SU-DHL-6 (cell line): Measurements from ENCODE around the gene EZH1.
"Not testable (repeated sequence)": the region's sequence is repeated elsewhere in the genome, so short reads cannot be mapped to it uniquely, and the experiment has no call there.

Experiments
- H2AFZ ChIP-seq: fragments of 200-600 bp; sonication (generic); 2 replicates; pipeline ENCODE4 v1.6.1; 2014; ENCODE audit warnings: low read depth, mild to moderate bottlenecking, moderate library complexity, mixed read lengths, antibody characterized with exemption, low read length; ENCODE audit not compliant: severe bottlenecking
- H3F3A ChIP-seq: fragments of 200-600 bp; shearing (Covaris generic); 2 replicates; pipeline ENCODE4 v1.6.0; 2016; ENCODE audit warnings: antibody characterized with exemption, mild to moderate bottlenecking; ENCODE audit not compliant: insufficient read depth
- H3K27ac ChIP-seq: fragments of 200-600 bp; sonication (generic); 2 replicates; pipeline ENCODE4 v1.5.1; 2016; ENCODE audit warnings: low read depth, mild to moderate bottlenecking, low read length, moderate library complexity, mixed read lengths
- H3K27me3 ChIP-seq: fragments of 200-600 bp; sonication (generic), shearing (Covaris generic); 2 replicates; pipeline ENCODE4 v1.6.0; 2014; ENCODE audit warnings: mild to moderate bottlenecking, low read length
- H3K36me3 ChIP-seq: fragments of 200-600 bp; sonication (generic); 2 replicates; pipeline ENCODE4 v1.6.1; 2014; ENCODE audit warnings: mild to moderate bottlenecking, low read length, mixed read lengths
- H3K4me2 ChIP-seq: fragments of 300-600, 200-600 bp; shearing (Covaris generic), sonication (generic); 2 replicates; pipeline ENCODE4 v1.6.0; 2014; ENCODE audit warnings: low read length, low read depth, mild to moderate bottlenecking; ENCODE audit not compliant: poor library complexity, severe bottlenecking
- H3K4me3 ChIP-seq: fragments of 200-600 bp; sonication (generic); 2 replicates; pipeline ENCODE4 v1.5.1; 2014; ENCODE audit warnings: antibody characterized with exemption, low read length, mild to moderate bottlenecking, mixed read lengths; ENCODE audit not compliant: insufficient read depth, poor library complexity, severe bottlenecking
- H3K79me2 ChIP-seq: fragments of 200-600 bp; sonication (generic); 2 replicates; pipeline ENCODE4 v1.6.1; 2014; ENCODE audit warnings: mild to moderate bottlenecking, low read length, moderate library complexity; ENCODE audit not compliant: insufficient read depth
- H3K9ac ChIP-seq: fragments of 200-600 bp; sonication (generic); 2 replicates; pipeline ENCODE4 v1.7.0; 2014; ENCODE audit warnings: mild to moderate bottlenecking, low read length
- H3K9me2 ChIP-seq: fragments of 200-600 bp; sonication (generic); replicated peaks from 2 replicates; pipeline ENCODE4 v1.6.1; 2014; ENCODE audit warnings: low read length; ENCODE audit not compliant: insufficient read depth
- H3K9me3 ChIP-seq: fragments of 200-600 bp; sonication (generic); 2 replicates; pipeline ENCODE4 v1.6.1; 2014; ENCODE audit warnings: low read length, mixed read lengths; ENCODE audit not compliant: insufficient read depth
- H4K20me1 ChIP-seq: fragments of 200-600 bp; sonication (generic); 2 replicates; pipeline ENCODE4 v1.6.1; 2014; ENCODE audit warnings: low read depth, mild to moderate bottlenecking, antibody characterized with exemption, low read length, moderate library complexity, mixed read lengths
- EZH2phosphoT487 ChIP-seq: fragments of 200-600 bp; sonication (generic), shearing (Covaris generic); conservative IDR thresholded peaks from 2 replicates; pipeline ENCODE4 v1.6.1; 2018; ENCODE audit warnings: mild to moderate bottlenecking, antibody characterized with exemption, low read length, moderate library complexity, mixed read lengths
- TF ChIP-seq, protein P1 (sequence below): fragments of 200-600 bp; sonication (generic); IDR thresholded peaks from one replicate; pipeline ENCODE4 v1.5.1; 2017; ENCODE audit warnings: antibody characterized with exemption, mild to moderate bottlenecking, low read length, moderate library complexity; ENCODE audit not compliant: insufficient read depth, poor library complexity, severe bottlenecking

The EZH1 gene

GRCh38 chr17:42774066-42774745, 29.4 kb upstream of the EZH1 start:
- Histone ChIP-seq H3K9me2 (no peaks in the 10 kb centered on the region), H3F3A (0 out of 2 replicates have a peak, but pooled peaks cover 3% of the 10 kb centered on the region), H3K79me2 (0 out of 2 replicates have a peak, but pooled peaks cover 10% of the 10 kb centered on the region), H4K20me1 (no peaks in the 10 kb centered on the region), H3K9ac (peak overlapping the region; percentile 93), H3K27ac (no peak overlapping the region), H3K9me3 (no peaks in the 10 kb centered on the region), H2AFZ (peak overlapping the region; percentile 84), H3K4me3 (peak overlapping the region; percentile 91), H3K4me2 (peak overlapping the region; percentile 94), H3K36me3 (peaks cover 4% of the 10 kb centered on the region), H3K27me3 (no peaks in the 10 kb centered on the region)
- TF ChIP-seq, protein P1, sequence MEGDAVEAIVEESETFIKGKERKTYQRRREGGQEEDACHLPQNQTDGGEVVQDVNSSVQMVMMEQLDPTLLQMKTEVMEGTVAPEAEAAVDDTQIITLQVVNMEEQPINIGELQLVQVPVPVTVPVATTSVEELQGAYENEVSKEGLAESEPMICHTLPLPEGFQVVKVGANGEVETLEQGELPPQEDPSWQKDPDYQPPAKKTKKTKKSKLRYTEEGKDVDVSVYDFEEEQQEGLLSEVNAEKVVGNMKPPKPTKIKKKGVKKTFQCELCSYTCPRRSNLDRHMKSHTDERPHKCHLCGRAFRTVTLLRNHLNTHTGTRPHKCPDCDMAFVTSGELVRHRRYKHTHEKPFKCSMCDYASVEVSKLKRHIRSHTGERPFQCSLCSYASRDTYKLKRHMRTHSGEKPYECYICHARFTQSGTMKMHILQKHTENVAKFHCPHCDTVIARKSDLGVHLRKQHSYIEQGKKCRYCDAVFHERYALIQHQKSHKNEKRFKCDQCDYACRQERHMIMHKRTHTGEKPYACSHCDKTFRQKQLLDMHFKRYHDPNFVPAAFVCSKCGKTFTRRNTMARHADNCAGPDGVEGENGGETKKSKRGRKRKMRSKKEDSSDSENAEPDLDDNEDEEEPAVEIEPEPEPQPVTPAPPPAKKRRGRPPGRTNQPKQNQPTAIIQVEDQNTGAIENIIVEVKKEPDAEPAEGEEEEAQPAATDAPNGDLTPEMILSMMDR = no peak
- TF ChIP-seq EZH2phosphoT487 = no peak

GRCh38 chr17:42773290-42774035, 28.6 kb upstream of the EZH1 start, which contains the start of gene VPS25:
Gene VPS25, plus strand, starts transcription at chr17:42773449. Its CDS starts 27 bp downstream, at chr17:42773476.
- Histone ChIP-seq H3K27me3 (no peaks in the 10 kb centered on the region), H2AFZ (peak within 1 kb of the TSS; percentile 84), H3K4me2 (peak within 1 kb of the TSS; percentile 94), H3K27ac (peak within 1 kb of the TSS; percentile 43), H3K79me2 (0 out of 2 replicates have a peak, but pooled peaks cover 10% of the 10 kb centered on the region), H4K20me1 (no peaks in the 10 kb centered on the region), H3K9ac (peak within 1 kb of the TSS; percentile 93), H3K36me3 (peaks cover 4% of the 10 kb centered on the region), H3K9me2 (no peaks in the 10 kb centered on the region), H3F3A (0 out of 2 replicates have a peak, but pooled peaks cover 3% of the 10 kb centered on the region), H3K9me3 (no peaks in the 10 kb centered on the region), H3K4me3 (peak within 1 kb of the TSS; percentile 91)
- TF ChIP-seq, protein P1 = no peak
- no peak for TF ChIP-seq EZH2phosphoT487

DNA sequence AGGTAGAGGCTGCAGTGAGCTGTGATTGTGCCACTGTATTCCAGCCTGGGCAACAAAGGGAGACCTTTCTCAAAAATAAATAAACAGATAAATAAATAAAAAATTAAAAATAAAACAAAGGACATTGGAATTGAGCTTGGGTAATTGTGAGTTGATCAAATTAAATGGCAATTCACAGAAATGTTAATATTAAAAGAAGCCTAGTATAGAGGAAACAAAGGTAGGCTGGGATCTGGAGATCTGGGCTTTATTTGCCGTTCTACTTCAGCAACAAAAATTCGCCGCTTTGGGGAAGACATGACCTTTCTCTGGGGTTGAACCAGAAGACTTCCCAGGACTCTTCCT, 28.1 kb upstream of the EZH1 start:
- H3K4me2 ChIP-seq = peak overlapping the region; percentile 94

GRCh38 chr17:42769964-42770363, 25.1 kb upstream of the EZH1 start:
- not testable (repeated sequence) for H3K27me3 ChIP-seq, H3K9me2 ChIP-seq, H2AFZ ChIP-seq, H4K20me1 ChIP-seq, H3K9ac ChIP-seq, H3K4me2 ChIP-seq, H3K79me2 ChIP-seq, H3F3A ChIP-seq, H3K36me3 ChIP-seq, H3K27ac ChIP-seq, H3K9me3 ChIP-seq, H3K4me3 ChIP-seq

More for the DNA sequence above, 28.1 kb upstream of the EZH1 start:
- H3K27ac ChIP-seq = no peak overlapping the region
- no peaks in the 10 kb centered on the region for H3K9me3 ChIP-seq
- no peaks in the 10 kb centered on the region for H3K9me2 ChIP-seq
- peak overlapping the region; percentile 84 for H2AFZ ChIP-seq
- H3K36me3 ChIP-seq = peaks cover 4% of the 10 kb centered on the region
- 0 out of 2 replicates have a peak, but pooled peaks cover 3% of the 10 kb centered on the region for H3F3A ChIP-seq
- H4K20me1 ChIP-seq = no peaks in the 10 kb centered on the region
- TF ChIP-seq, protein P1 = no peak
- no peak for TF ChIP-seq EZH2phosphoT487
- H3K9ac ChIP-seq = peak overlapping the region; percentile 93
- H3K79me2 ChIP-seq = 0 out of 2 replicates have a peak, but pooled peaks cover 10% of the 10 kb centered on the region
- no peaks in the 10 kb centered on the region for H3K27me3 ChIP-seq
- H3K4me3 ChIP-seq = peak overlapping the region; percentile 91

DNA sequence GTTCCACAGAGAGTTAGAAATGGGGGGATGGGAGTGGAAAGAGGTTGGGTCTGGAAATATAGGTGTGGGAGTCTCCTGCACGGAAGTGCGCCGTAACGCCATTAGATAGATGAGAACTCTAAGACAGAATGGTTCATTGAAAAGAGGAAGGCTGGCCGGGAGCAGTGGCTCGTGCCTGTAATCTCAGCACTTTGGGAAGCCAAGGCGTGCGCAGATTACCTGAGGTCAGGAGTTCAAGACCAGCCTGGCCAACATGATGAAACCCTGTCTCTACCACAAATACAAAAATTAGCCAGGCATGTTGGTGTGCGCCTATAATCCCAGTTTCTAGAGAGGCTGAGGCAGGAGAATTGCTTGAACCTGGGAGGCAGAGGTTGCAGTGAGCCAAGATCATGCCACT, 23.2 kb upstream of the EZH1 start:
- not testable (repeated sequence) for H3K4me3 ChIP-seq, H3K27me3 ChIP-seq, H3K9ac ChIP-seq, H3K9me2 ChIP-seq, H3K9me3 ChIP-seq, H4K20me1 ChIP-seq, H3K27ac ChIP-seq, H3K36me3 ChIP-seq, H3K4me2 ChIP-seq, H2AFZ ChIP-seq, H3K79me2 ChIP-seq, H3F3A ChIP-seq
